ENCODE results near the gene NUDT5.

GRCh38 chr10:12238821-12239220 is 43.1 kb upstream of the NUDT5 start:
- TF ChIP-seq CREB5 (CRISPR knock-in tag; IDR thresholded peaks at IDR 0.05; ENCODE audit: low read depth) (no peak), CSDC2 (CRISPR knock-in tag; IDR thresholded peaks at IDR 0.05) (no peak)
